HEK293 (cell line): ENCODE data around the gene GCSH.

Experiments
- CTCF ChIP-seq: fragments of 450-650 bp; formaldehyde crosslinking; IDR thresholded peaks from 2 replicates; pipeline ENCODE4 v1.5.1; 2016; ENCODE audit warnings: missing biosample characterization, missing genetic modification characterization
- KLF7 ChIP-seq: fragments of 450-650 bp; formaldehyde crosslinking; IDR thresholded peaks from 2 replicates; pipeline ENCODE4 v1.5.1; 2016; ENCODE audit warnings: missing biosample characterization, missing genetic modification characterization, borderline replicate concordance
- YY1 ChIP-seq: fragments of 450-650 bp; formaldehyde crosslinking; IDR thresholded peaks from 2 replicates; pipeline ENCODE4 v1.5.1; 2018; ENCODE audit warnings: missing biosample characterization, missing genetic modification characterization
- ZBTB8A ChIP-seq: fragments of 450-650 bp; formaldehyde crosslinking; IDR thresholded peaks from 2 replicates; pipeline ENCODE4 v1.5.1; 2016; ENCODE audit warnings: missing biosample characterization, missing genetic modification characterization
- ZFP69B ChIP-seq: fragments of 450-650 bp; formaldehyde crosslinking; IDR thresholded peaks from 2 replicates; pipeline ENCODE4 v1.5.1; 2016; ENCODE audit warnings: missing biosample characterization, missing genetic modification characterization
- ZNF121 ChIP-seq: fragments of 450-650 bp; formaldehyde crosslinking; IDR thresholded peaks from 2 replicates; pipeline ENCODE4 v1.5.1; 2016; ENCODE audit warnings: missing biosample characterization, missing genetic modification characterization
- ZNF169 ChIP-seq: fragments of 450-650 bp; formaldehyde crosslinking; IDR thresholded peaks from 2 replicates; pipeline ENCODE4 v1.5.1; 2016; ENCODE audit warnings: missing biosample characterization, missing genetic modification characterization
- ZNF639 ChIP-seq: fragments of 450-650 bp; formaldehyde crosslinking; IDR thresholded peaks from 2 replicates; pipeline ENCODE4 v1.5.1; 2016; ENCODE audit warnings: missing biosample characterization, missing genetic modification characterization
- ZNF707 ChIP-seq: fragments of 450-650 bp; formaldehyde crosslinking; IDR thresholded peaks from 2 replicates; pipeline ENCODE4 v1.5.1; 2016; ENCODE audit warnings: missing biosample characterization, missing genetic modification characterization
- ZSCAN5A ChIP-seq: fragments of 450-650 bp; formaldehyde crosslinking; IDR thresholded peaks from 2 replicates; pipeline ENCODE4 v1.5.1; 2016; ENCODE audit warnings: missing biosample characterization, missing genetic modification characterization

GRCh38 chr16:81088836-81089235, 7.4 kb downstream of the GCSH start:
- TF ChIP-seq ZFP69B (tag by site-specific recombination) (no peak), ZNF121 (tag by site-specific recombination) (no peak), ZSCAN5A (no peak), CTCF (no peak), ZBTB8A (tag by site-specific recombination) (no peak), KLF7 (tag by site-specific recombination) (no peak), ZNF169 (tag by site-specific recombination) (no peak), ZNF639 (no peak), ZNF707 (tag by site-specific recombination) (no peak), YY1 (tag by site-specific recombination) (no peak)
